ENCODE results near the gene CEP43. TPM values are rescaled to one million over a fixed set of nuclear protein-coding genes. Genes with fewer than 3 reads are reported as not detected.

The CEP43 gene
- total and polyA plus RNA-seq, 2 of the 8 experiments (the other 6 are each of a cell fraction or from before 2014, with no cell fraction given), result 12.0 to 31.2 TPM

GRCh38 chr6:166956444-166957086 lies 42.6 kb upstream of the CEP43 start, which contains the start of gene RNASET2:
TSS of gene RNASET2 (minus strand) at chr6:166956550. CDS start at chr6:166956182, 368 bp downstream.
- Histone ChIP-seq H3K9ac (replicated peaks in 1 of 4; ENCODE audit: extremely low read depth in 1 of 4, low read depth in 3 of 4, low read length in 3 of 4) (peak within 1 kb of the TSS in 2 of 4 experiments; percentile 13 to 18; a peak in 2 of 7 replicates), H3K79me1 (ENCODE audit: low read depth, low read length) (no peaks in the 10 kb centered on the region; the same call in 1 of the 2 replicates), H4K5ac (ENCODE audit: insufficient read length, low read depth, low read length) (no peak within 1 kb of the TSS), H3K4ac (replicated peaks; ENCODE audit: insufficient read length, low read depth, low read length) (no peak within 1 kb of the TSS), H3K4me3 (ENCODE audit: extremely low read depth in 1 of 4, insufficient read depth in 2 of 4, low read depth in 3 of 4, low read length in 4 of 4) (peak within 1 kb of the TSS; percentile 58 to 83 (median 72)), H4K20me1 (replicated peaks in 1 of 2; ENCODE audit: control insufficient read depth in 1 of 2, insufficient read depth in 2 of 2, low read length in 2 of 2) (peaks cover 0 to 2% of the 10 kb centered on the region in 2 experiments), H2BK120ac (replicated peaks; ENCODE audit: low read depth, low read length) (no peak within 1 kb of the TSS), H3K27me3 (replicated peaks in 1 of 4; ENCODE audit: control insufficient read depth in 3 of 4, extremely low read depth in 1 of 4, insufficient read depth in 3 of 4, low read length in 3 of 4) (peaks cover 0 to 6% (median 0%) of the 10 kb centered on the region in 4 experiments; a peak in 3 of 7 replicates), H3K56ac (replicated peaks; ENCODE audit: insufficient read length, low read depth, low read length) (no peak within 1 kb of the TSS), H3K9me3 (ENCODE audit: insufficient read depth in 2 of 2, low read depth in 1 of 2, low read length in 1 of 2) (no peaks in the 10 kb centered on the region), H3K36me3 (ENCODE audit: control insufficient read depth in 2 of 4, insufficient read depth in 4 of 4, low read length in 3 of 4) (no peaks in the 10 kb centered on the region), H4K8ac (ENCODE audit: extremely low read depth, insufficient read depth, low read length) (peak within 1 kb of the TSS; percentile 58), H3K14ac (ENCODE audit: insufficient read length) (no peak within 1 kb of the TSS), H4K91ac (replicated peaks; ENCODE audit: insufficient read length, low read length) (peak within 1 kb of the TSS; percentile 55), H3K4me2 (ENCODE audit: insufficient read depth in 1 of 2, low read depth in 2 of 2, low read length in 2 of 2) (peak within 1 kb of the TSS; percentile 90 to 93), H3K79me2 (ENCODE audit: control insufficient read depth in 1 of 2, insufficient read depth in 2 of 2, low read length in 2 of 2) (no peaks in the 10 kb centered on the region; a peak in 1 of 4 replicates), H3K18ac (ENCODE audit: extremely low read depth, low read length) (peak within 1 kb of the TSS; percentile 90), H2AFZ (ENCODE audit: low read length) (peak within 1 kb of the TSS; percentile 8; the same call in 1 of the 2 replicates), H3K23ac (ENCODE audit: insufficient read length) (no peak within 1 kb of the TSS), H2BK15ac (ENCODE audit: low read length) (no peak within 1 kb of the TSS), H3K4me1 (replicated peaks in 1 of 4; ENCODE audit: control insufficient read depth in 3 of 4, insufficient read depth in 4 of 4, low read length in 3 of 4) (peaks cover 2 to 12% (median 5%) of the 10 kb centered on the region in 4 experiments; a peak in 6 of 7 replicates), H2BK20ac (ENCODE audit: low read length) (no peak within 1 kb of the TSS), H3K27ac (ENCODE audit: low read depth, low read length) (no peak within 1 kb of the TSS), H2BK5ac (ENCODE audit: low read depth, low read length) (peak within 1 kb of the TSS; percentile 24; the same call in 1 of the 2 replicates), H2AK5ac (ENCODE audit: low read depth, low read length) (no peak within 1 kb of the TSS), H3K23me2 (ENCODE audit: low read depth, low read length) (peaks cover 17% of the 10 kb centered on the region; the same call in 1 of the 2 replicates), H2BK12ac (ENCODE audit: low read depth, low read length) (no peak within 1 kb of the TSS)
- POLR2A ChIA-PET (ENCODE audit: partially characterized antibody), result interaction anchor here (0.6 to 1.6 kb wide), 6 partner anchors 16 to 167 kb away, joined by 3 to 5 read pairs (median 3); partner anchors contain the start of gene CEP43
- FAIRE-seq (no peak), DNase-seq (ENCODE audit: low read depth in 1 of 2, low spot score in 2 of 2) (peak in 1 of 2 experiments; percentile 100)
- WGBS, 2 experiments (ENCODE audit: extremely low coverage in 1 of 2, insufficient coverage in 1 of 2, insufficient read length in 1 of 2, insufficient replicate concordance in 2 of 2, low coverage in 1 of 2, low lambda C conversion rate in 2 of 2, missing lambda C conversion rate in 1 of 2), result 2% methylated on average over 32 of the region's 71 CpGs; no CpG with 5 or more reads in 1 of the 2 experiments
- CTCF ChIA-PET (ENCODE audit: partially characterized antibody), result interaction anchor here (1.0 to 2.5 kb wide), 7 partner anchors 20 to 187 kb away, joined by 3 to 15 read pairs (median 5); partner anchors contain the start of gene CEP43
- TF ChIP-seq E2F6 (IDR thresholded peaks at IDR 0.05), result peak; percentile 29
- TF ChIP-seq CBX5 (IDR thresholded peaks at IDR 0.05; ENCODE audit: low read depth, low read length), result no peak
- TF ChIP-seq CHD1 (IDR thresholded peaks at IDR 0.05; ENCODE audit: low read depth, low read length), result no peak
